K562 (cell line): Measurements from ENCODE around the gene VIM. TPM values are rescaled to one million over a fixed set of nuclear protein-coding genes. Genes with fewer than 3 reads are reported as not detected.

Source experiments
- ATAC-seq: fragments of 200-7000 bp; cut with Tn5 transposase; 3 replicates; pipeline ENCODE4 v1.9.1; 2020; ENCODE audit warnings: moderate library complexity
- BruUV-seq: library from RNA; stranded (reverse); fragments of 400-500 nt; replicated peaks from 2 replicates; lab custom pipeline; 2021; lab: Mats Ljungman, UMichigan
- CTCF ChIA-PET: fragments of 300-600 bp; formaldehyde crosslinking; extraction: SDS; loops from one replicate; lab custom pipeline; 2021; ENCODE audit warnings: low intra/inter-chr PET ratio; lab: Yijun Ruan, JAX
- POLR2A ChIA-PET: fragments of 300-600, 350-650 bp; sonication (Branson Sonifier 250); formaldehyde crosslinking; extraction: SDS; loops from one replicate; lab custom pipeline; 2021; ENCODE audit warnings: antibody characterized with exemption, inconsistent platforms; lab: Yijun Ruan, JAX
- DNase-seq, 4 experiments: peaks; one replicate each; pipeline versions ENCODE4 v3.0.0 to v3.0.0-alpha.2; 2011 to 2018; ENCODE audit warnings: low spot score in 3 of 4, mixed read lengths in 3 of 4; ENCODE audit errors: extremely low read depth in 1 of 4
- FAIRE-seq: peaks from 2 replicates; lab custom pipeline; 2011; peaks lifted over from hg19 to GRCh38; lab: Jason Lieb, UNC
- H2AFZ ChIP-seq: 2 replicates; pipeline ENCODE4 v1.6.0; 2011; ENCODE audit warnings: low read depth, low read length, control low read depth, inconsistent platforms
- H3K27ac ChIP-seq: fragments of 200-600 bp; 3 replicates; pipeline ENCODE4 v1.8.0; 2011; ENCODE audit warnings: low read depth, mild to moderate bottlenecking, control low read depth, inconsistent platforms, low read length, moderate library complexity, mixed read lengths; ENCODE audit errors: extremely low read depth
- H3K27me3 ChIP-seq, 2 experiments: fragments of 300-600 bp in 1 of 2; 2 replicates in 1 of 2; 3 replicates in 1 of 2; pipeline versions ENCODE4 v1.6.0 to v1.8.0; 2011; ENCODE audit warnings: inconsistent platforms in 2 of 2, low read length in 2 of 2, mild to moderate bottlenecking in 1 of 2, mixed read lengths in 1 of 2, moderate library complexity in 1 of 2; ENCODE audit not compliant: control insufficient read depth in 2 of 2, insufficient read depth in 2 of 2
- H3K36me3 ChIP-seq: fragments of 300-600 bp; 3 replicates; pipeline ENCODE4 v1.8.0; 2011; ENCODE audit warnings: mild to moderate bottlenecking, low read length, inconsistent platforms; ENCODE audit not compliant: control insufficient read depth, insufficient read depth
- H3K4me1 ChIP-seq, 2 experiments: fragments of 200-600 bp in 1 of 2; replicated peaks in 1 of 2; 2 replicates in 1 of 2; 3 replicates in 1 of 2; pipeline versions ENCODE4 v1.5.1 to v1.8.0; 2011; ENCODE audit warnings: inconsistent platforms in 2 of 2, low read length in 2 of 2, mild to moderate bottlenecking in 1 of 2, mixed read lengths in 1 of 2, moderate library complexity in 1 of 2; ENCODE audit not compliant: control insufficient read depth in 2 of 2, insufficient read depth in 2 of 2
- H3K4me2 ChIP-seq: 2 replicates; pipeline ENCODE4 v1.6.1; 2011; ENCODE audit warnings: low read length, control low read depth, inconsistent platforms, mixed read lengths; ENCODE audit not compliant: insufficient read depth
- H3K4me3 ChIP-seq: fragments of 200-600 bp; sonication (generic), shearing (Covaris generic); 2 replicates; pipeline ENCODE4 v1.5.1; 2016; ENCODE audit warnings: control low read depth, inconsistent platforms
- H3K79me2 ChIP-seq: fragments of 200-600 bp; 3 replicates; pipeline ENCODE4 v1.8.0; 2011; ENCODE audit warnings: low read length, inconsistent platforms; ENCODE audit not compliant: control insufficient read depth, insufficient read depth
- H3K9ac ChIP-seq, 2 experiments: 2 replicates each; pipeline versions ENCODE4 v1.6.0 to v1.6.1; 2011; ENCODE audit warnings: low read depth in 2 of 2, low read length in 2 of 2, control low read depth in 1 of 2, inconsistent platforms in 1 of 2, mild to moderate bottlenecking in 1 of 2, mixed read lengths in 1 of 2; ENCODE audit not compliant: insufficient read depth in 1 of 2
- H3K9me1 ChIP-seq: one replicate; pipeline ENCODE4 v1.6.0; 2011; ENCODE audit warnings: inconsistent platforms, mild to moderate bottlenecking, low read length, moderate library complexity; ENCODE audit not compliant: control insufficient read depth, insufficient read depth
- H3K9me3 ChIP-seq: replicated peaks from 2 replicates; pipeline ENCODE4 v1.5.1; 2011; ENCODE audit warnings: low read depth, low read length, inconsistent platforms; ENCODE audit not compliant: control insufficient read depth, insufficient read depth
- H4K20me1 ChIP-seq: replicated peaks from 2 replicates; pipeline ENCODE4 v1.6.1; 2011; ENCODE audit warnings: low read length, inconsistent platforms, mixed read lengths; ENCODE audit not compliant: control insufficient read depth, insufficient read depth
- BHLHE40 ChIP-seq: IDR thresholded peaks from 2 replicates; pipeline ENCODE4 v1.6.1; 2011; ENCODE audit warnings: low read length, improper control_type of control experiment
- C11orf30 ChIP-seq: fragments of 450-650 bp; IDR thresholded peaks from 2 replicates; pipeline ENCODE4 v1.6.1; 2016; ENCODE audit warnings: low read depth, mild to moderate bottlenecking
- CHD4 ChIP-seq: fragments of 200-600 bp; sonication (generic); IDR thresholded peaks from 3 replicates; pipeline ENCODE4 v1.6.1; 2012; ENCODE audit warnings: low read depth, mild to moderate bottlenecking, mixed read lengths, low read length, inconsistent platforms; ENCODE audit not compliant: insufficient read depth, insufficient replicate concordance, poor library complexity, severe bottlenecking
- HNRNPLL ChIP-seq: fragments of 200-400 bp; formaldehyde crosslinking; IDR thresholded peaks from 2 replicates; pipeline ENCODE4 v1.6.1; 2017; ENCODE audit warnings: low read length, low read depth, mild to moderate bottlenecking; ENCODE audit not compliant: poor library complexity, severe bottlenecking
- TARDBP ChIP-seq: fragments of 450-650 bp; IDR thresholded peaks from 2 replicates; pipeline ENCODE4 v1.6.1; 2016
- ZNF146 ChIP-seq: IDR thresholded peaks from one replicate; pipeline ENCODE4 v1.6.1; 2018; ENCODE audit warnings: missing compliant biosample characterization; ENCODE audit not compliant: unreplicated experiment
- ZNF354B ChIP-seq: fragments of 250-450 bp; sonication (Bioruptor Pico); IDR thresholded peaks from 2 replicates; pipeline ENCODE4 v1.4.0; 2020
- ZNF436 ChIP-seq: fragments of 250-450, 450-650 bp; sonication (Bioruptor Pico); formaldehyde crosslinking; IDR thresholded peaks from 2 replicates; pipeline ENCODE4 v1.7.0; 2020; ENCODE audit warnings: mild to moderate bottlenecking
- ZNF57 ChIP-seq: fragments of 450-650 bp; formaldehyde crosslinking; IDR thresholded peaks from 2 replicates; pipeline ENCODE4 v1.4.0; 2020; ENCODE audit warnings: mild to moderate bottlenecking, moderate library complexity
- ZNF77 ChIP-seq: fragments of 250-450 bp; sonication (Bioruptor Pico); IDR thresholded peaks from 2 replicates; pipeline ENCODE4 v1.5.0; 2020
- WGBS: fragments of 100-300 bp; shearing (Covaris generic); methylation state at CpG from one replicate; pipeline ENCODE4 v1.1.6; 2016; ENCODE audit warnings: low coverage, mixed read lengths; ENCODE audit not compliant: insufficient coverage; ENCODE audit errors: missing lambda C conversion rate; 5-methylcytosine and 5-hydroxymethylcytosine counted together
- in situ Hi-C: fragments of 300-500 bp; cut with MboI; formaldehyde crosslinking; loops from 4 replicates; pipeline ENCODE4 v1.15.0; 2018; ENCODE audit warnings: inconsistent platforms, mixed read lengths
- intact Hi-C: fragments of 100-400 bp; cut with micrococcal nuclease; formaldehyde crosslinking; loops from 2 replicates; pipeline ENCODE4 v1.14.2; 2022
- polyA plus RNA-seq, 8 experiments: library from polyadenylated mRNA; depleted of rRNA in 4 of 8; stranded (reverse) in 5 of 8; unstranded in 3 of 8; fragments of >200 nt; fragmentation: Nextera tagmentation in 2 of 8; fragmentation: Illumina TruSeq in 1 of 8; extraction: Ambion mirVana in 2 of 8; extraction: Trizol in 1 of 8; gene quantifications; 2 replicates each; pipeline versions ENCODE4 v1.2.1 to v1.2.3, GENCODE V29; 2011 to 2014; ENCODE audit warnings: inconsistent platforms in 1 of 8, missing spikeins in 1 of 8
- total RNA-seq, 7 experiments: library from RNA; depleted of rRNA in 6 of 7; stranded (reverse); fragments of >200 nt in 6 of 7; fragmentation: Illumina TruSeq in 2 of 7; extraction: Trizol in 2 of 7; gene quantifications; 2 replicates each; pipeline versions ENCODE4 v1.2.1 to v1.2.3, GENCODE V29; 2011 to 2021; ENCODE audit warnings: low replicate concordance in 1 of 7

Gene VIM
- total and polyA plus RNA-seq, 9 of the 15 experiments (the other 6 are each of a cell fraction or from before 2014, with no cell fraction given): 86.0 to 621 (median 383) TPM

GRCh38 chr10:17219024-17219423 is 9.0 kb upstream of the VIM start:
- intact Hi-C loops: no loop called here
- Histone ChIP-seq H3K4me1 (peaks cover 5 to 28% of the 10 kb centered on the region in 2 experiments), H3K27ac (no peak overlapping the region), H2AFZ (no peak overlapping the region), H3K79me2 (0 out of 3 replicates have a peak, but pooled peaks cover 2% of the 10 kb centered on the region), H3K36me3 (no peaks in the 10 kb centered on the region), H3K27me3 (no peaks in the 10 kb centered on the region), H3K9me1 (no peaks in the 10 kb centered on the region), H3K9me3 (no peaks in the 10 kb centered on the region), H3K9ac (no peak overlapping the region), H3K4me3 (no peak overlapping the region), H3K4me2 (no peak overlapping the region), H4K20me1 (no peaks in the 10 kb centered on the region)
- WGBS: 86% methylated on average over 2 of the region's 2 CpGs
- CTCF ChIA-PET: no interaction called here
- no TSS peak for BruUV-seq
- ATAC-seq (no peak), FAIRE-seq (no peak), DNase-seq (no peak)
- POLR2A ChIA-PET: interaction anchor here (1.0 kb wide), 1 partner anchor 8 kb away, joined by 4 read pairs; no protein-coding TSS in a partner anchor
- TF ChIP-seq ZNF57 (CRISPR knock-in tag) (no peak), ZNF77 (CRISPR knock-in tag) (no peak), TARDBP (no peak), CHD4 (no peak), C11orf30 (no peak), HNRNPLL (no peak), ZNF436 (CRISPR knock-in tag) (no peak), ZNF354B (no peak), ZNF146 (no peak), BHLHE40 (no peak)
- in situ Hi-C loops: no loop called here
